Right lobe of liver (tissue), 4 donors: ENCODE results near the gene ZMYND8.

ENCODE experiments used
- CTCF ChIP-seq, 4 donors: fragments of 200-600 bp in 3 of 4; fragments of 450-650 bp in 1 of 4; IDR thresholded peaks; one replicate each; pipeline versions ENCODE4 v1.5.1 to v1.8.0; 2016 to 2022; ENCODE audit warnings: antibody characterized with exemption in 4 of 4, mild to moderate bottlenecking in 2 of 4
- POLR2A ChIP-seq: fragments of 450-650 bp; IDR thresholded peaks from one replicate; pipeline ENCODE4 v1.6.1; 2017; ENCODE audit warnings: antibody characterized with exemption, mild to moderate bottlenecking
- donor health status: DM: no; HTN: no; CAD: no.
- donor health status: DM: no; HTN: no; CAD: no.
- donor health status: DM: no; HTN: yes; CAD: no.

DNA sequence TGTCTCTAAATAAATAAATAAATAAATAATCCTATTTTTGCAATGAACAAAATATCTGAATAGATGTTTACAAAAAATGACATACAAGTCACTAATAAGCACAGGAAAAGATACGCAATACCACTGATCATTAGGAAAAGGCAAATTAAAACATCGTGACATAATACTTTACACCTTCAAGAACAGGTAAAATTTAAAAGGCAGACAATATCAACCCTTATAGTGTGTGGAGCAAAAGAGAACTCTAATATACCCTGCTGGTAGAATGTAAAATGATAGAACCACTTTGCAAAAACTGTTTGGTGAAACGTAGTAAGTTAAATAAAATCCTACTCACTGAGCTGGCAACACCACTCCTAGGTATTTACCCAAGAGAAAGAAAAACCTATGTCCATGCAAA, 67.4 kb downstream of the ZMYND8 start:
- TF ChIP-seq CTCF (IDR thresholded peaks at IDR 0.05) (no peak), POLR2A (no peak)
